K562 (cell line): Measurements from ENCODE around the gene DCLK2. TPM values are rescaled to one million over a fixed set of nuclear protein-coding genes. Genes with fewer than 3 reads are reported as not detected.

Experiments used
- ATAC-seq: fragments of 200-7000 bp; cut with Tn5 transposase; 3 replicates; pipeline ENCODE4 v1.9.1; 2020; ENCODE audit warnings: moderate library complexity
- BruUV-seq: library from RNA; stranded (reverse); fragments of 400-500 nt; replicated peaks from 2 replicates; lab custom pipeline; 2021; lab: Mats Ljungman, UMichigan
- CTCF ChIA-PET: fragments of 300-600 bp; formaldehyde crosslinking; extraction: SDS; loops from one replicate; lab custom pipeline; 2021; ENCODE audit warnings: low intra/inter-chr PET ratio; lab: Yijun Ruan, JAX
- POLR2A ChIA-PET: fragments of 300-600, 350-650 bp; sonication (Branson Sonifier 250); formaldehyde crosslinking; extraction: SDS; loops from one replicate; lab custom pipeline; 2021; ENCODE audit warnings: antibody characterized with exemption, inconsistent platforms; lab: Yijun Ruan, JAX
- DNase-seq, 4 experiments: peaks; one replicate each; pipeline versions ENCODE4 v3.0.0 to v3.0.0-alpha.2; 2011 to 2018; ENCODE audit warnings: low spot score in 3 of 4, mixed read lengths in 3 of 4; ENCODE audit errors: extremely low read depth in 1 of 4
- FAIRE-seq: peaks from 2 replicates; lab custom pipeline; 2011; peaks lifted over from hg19 to GRCh38; lab: Jason Lieb, UNC
- H2AFZ ChIP-seq: 2 replicates; pipeline ENCODE4 v1.6.0; 2011; ENCODE audit warnings: low read depth, low read length, control low read depth, inconsistent platforms
- H3K27ac ChIP-seq: fragments of 200-600 bp; 3 replicates; pipeline ENCODE4 v1.8.0; 2011; ENCODE audit warnings: low read depth, mild to moderate bottlenecking, control low read depth, inconsistent platforms, low read length, moderate library complexity, mixed read lengths; ENCODE audit errors: extremely low read depth
- H3K27me3 ChIP-seq, 2 experiments: fragments of 300-600 bp in 1 of 2; 2 replicates in 1 of 2; 3 replicates in 1 of 2; pipeline versions ENCODE4 v1.6.0 to v1.8.0; 2011; ENCODE audit warnings: inconsistent platforms in 2 of 2, low read length in 2 of 2, mild to moderate bottlenecking in 1 of 2, mixed read lengths in 1 of 2, moderate library complexity in 1 of 2; ENCODE audit not compliant: control insufficient read depth in 2 of 2, insufficient read depth in 2 of 2
- H3K36me3 ChIP-seq: fragments of 300-600 bp; 3 replicates; pipeline ENCODE4 v1.8.0; 2011; ENCODE audit warnings: mild to moderate bottlenecking, low read length, inconsistent platforms; ENCODE audit not compliant: control insufficient read depth, insufficient read depth
- H3K4me1 ChIP-seq, 2 experiments: fragments of 200-600 bp in 1 of 2; replicated peaks in 1 of 2; 2 replicates in 1 of 2; 3 replicates in 1 of 2; pipeline versions ENCODE4 v1.5.1 to v1.8.0; 2011; ENCODE audit warnings: inconsistent platforms in 2 of 2, low read length in 2 of 2, mild to moderate bottlenecking in 1 of 2, mixed read lengths in 1 of 2, moderate library complexity in 1 of 2; ENCODE audit not compliant: control insufficient read depth in 2 of 2, insufficient read depth in 2 of 2
- H3K4me2 ChIP-seq: 2 replicates; pipeline ENCODE4 v1.6.1; 2011; ENCODE audit warnings: low read length, control low read depth, inconsistent platforms, mixed read lengths; ENCODE audit not compliant: insufficient read depth
- H3K4me3 ChIP-seq: fragments of 200-600 bp; sonication (generic), shearing (Covaris generic); 2 replicates; pipeline ENCODE4 v1.5.1; 2016; ENCODE audit warnings: control low read depth, inconsistent platforms
- H3K79me2 ChIP-seq: fragments of 200-600 bp; 3 replicates; pipeline ENCODE4 v1.8.0; 2011; ENCODE audit warnings: low read length, inconsistent platforms; ENCODE audit not compliant: control insufficient read depth, insufficient read depth
- H3K9ac ChIP-seq, 2 experiments: 2 replicates each; pipeline versions ENCODE4 v1.6.0 to v1.6.1; 2011; ENCODE audit warnings: low read depth in 2 of 2, low read length in 2 of 2, control low read depth in 1 of 2, inconsistent platforms in 1 of 2, mild to moderate bottlenecking in 1 of 2, mixed read lengths in 1 of 2; ENCODE audit not compliant: insufficient read depth in 1 of 2
- H3K9me1 ChIP-seq: one replicate; pipeline ENCODE4 v1.6.0; 2011; ENCODE audit warnings: inconsistent platforms, mild to moderate bottlenecking, low read length, moderate library complexity; ENCODE audit not compliant: control insufficient read depth, insufficient read depth
- H3K9me3 ChIP-seq: replicated peaks from 2 replicates; pipeline ENCODE4 v1.5.1; 2011; ENCODE audit warnings: low read depth, low read length, inconsistent platforms; ENCODE audit not compliant: control insufficient read depth, insufficient read depth
- H4K20me1 ChIP-seq: replicated peaks from 2 replicates; pipeline ENCODE4 v1.6.1; 2011; ENCODE audit warnings: low read length, inconsistent platforms, mixed read lengths; ENCODE audit not compliant: control insufficient read depth, insufficient read depth
- BCOR ChIP-seq: fragments of 450-650 bp; IDR thresholded peaks from 2 replicates; pipeline ENCODE4 v1.6.1; 2016
- DDX20 ChIP-seq: fragments of 450-650 bp; IDR thresholded peaks from 2 replicates; pipeline ENCODE4 v1.6.1; 2016; ENCODE audit warnings: missing genetic modification characterization, low read depth, mild to moderate bottlenecking, missing compliant biosample characterization, moderate library complexity
- MCM7 ChIP-seq, 2 experiments: fragments of 450-650 bp; IDR thresholded peaks; 2 replicates each; pipeline ENCODE4 v1.6.1; 2016 to 2018
- MECOM ChIP-seq: fragments of 250-450 bp; sonication (Bioruptor Pico); IDR thresholded peaks from 2 replicates; pipeline ENCODE4 v1.8.0; 2022; ENCODE audit warnings: inconsistent platforms
- NFYB ChIP-seq: IDR thresholded peaks from 2 replicates; pipeline ENCODE4 v1.6.1; 2011; ENCODE audit warnings: mild to moderate bottlenecking, moderate library complexity; ENCODE audit not compliant: insufficient read length; ENCODE audit errors: extremely low read depth
- RBM22 ChIP-seq: fragments of 200-400 bp; formaldehyde crosslinking; IDR thresholded peaks from 2 replicates; pipeline ENCODE4 v1.6.1; 2018; ENCODE audit warnings: low read length, low read depth; ENCODE audit not compliant: poor library complexity, severe bottlenecking
- RBM25 ChIP-seq: fragments of 200-400 bp; formaldehyde crosslinking; IDR thresholded peaks from 2 replicates; pipeline ENCODE4 v1.6.1; 2018; ENCODE audit warnings: low read length, low read depth, moderate library complexity; ENCODE audit not compliant: severe bottlenecking
- ZFP36 ChIP-seq: fragments of 150-350 bp; IDR thresholded peaks from 2 replicates; pipeline ENCODE4 v1.6.1; 2018; ENCODE audit warnings: low read length, low read depth; ENCODE audit not compliant: partially characterized antibody
- ZNF24 ChIP-seq: fragments of 450-650 bp; IDR thresholded peaks from 2 replicates; pipeline ENCODE4 v1.6.1; 2016
- ZNF57 ChIP-seq: fragments of 450-650 bp; formaldehyde crosslinking; IDR thresholded peaks from 2 replicates; pipeline ENCODE4 v1.4.0; 2020; ENCODE audit warnings: mild to moderate bottlenecking, moderate library complexity
- WGBS: fragments of 100-300 bp; shearing (Covaris generic); methylation state at CpG from one replicate; pipeline ENCODE4 v1.1.6; 2016; ENCODE audit warnings: low coverage, mixed read lengths; ENCODE audit not compliant: insufficient coverage; ENCODE audit errors: missing lambda C conversion rate; 5-methylcytosine and 5-hydroxymethylcytosine counted together
- in situ Hi-C: fragments of 300-500 bp; cut with MboI; formaldehyde crosslinking; loops from 4 replicates; pipeline ENCODE4 v1.15.0; 2018; ENCODE audit warnings: inconsistent platforms, mixed read lengths
- intact Hi-C: fragments of 100-400 bp; cut with micrococcal nuclease; formaldehyde crosslinking; loops from 2 replicates; pipeline ENCODE4 v1.14.2; 2022
- polyA plus RNA-seq, 8 experiments: library from polyadenylated mRNA; depleted of rRNA in 4 of 8; stranded (reverse) in 5 of 8; unstranded in 3 of 8; fragments of >200 nt; fragmentation: Nextera tagmentation in 2 of 8; fragmentation: Illumina TruSeq in 1 of 8; extraction: Ambion mirVana in 2 of 8; extraction: Trizol in 1 of 8; gene quantifications; 2 replicates each; pipeline versions ENCODE4 v1.2.1 to v1.2.3, GENCODE V29; 2011 to 2014; ENCODE audit warnings: inconsistent platforms in 1 of 8, missing spikeins in 1 of 8
- total RNA-seq, 7 experiments: library from RNA; depleted of rRNA in 6 of 7; stranded (reverse); fragments of >200 nt in 6 of 7; fragmentation: Illumina TruSeq in 2 of 7; extraction: Trizol in 2 of 7; gene quantifications; 2 replicates each; pipeline versions ENCODE4 v1.2.1 to v1.2.3, GENCODE V29; 2011 to 2021; ENCODE audit warnings: low replicate concordance in 1 of 7
- TF ChIP-seq, protein P1 (sequence below): sonication (generic); formaldehyde crosslinking; IDR thresholded peaks from 2 replicates; pipeline ENCODE4 v1.8.0; 2023; ENCODE audit warnings: missing genetic modification reagents, mild to moderate bottlenecking, borderline replicate concordance
- TF ChIP-seq, protein P2 (sequence below): sonication (generic); formaldehyde crosslinking; IDR thresholded peaks from 2 replicates; pipeline ENCODE4 v1.8.0; 2022; ENCODE audit warnings: missing genetic modification reagents, mild to moderate bottlenecking, borderline replicate concordance
- TF ChIP-seq, protein P3 (sequence below): fragments of 250-450 bp; sonication (Bioruptor Pico); IDR thresholded peaks from 2 replicates; pipeline ENCODE4 v1.8.0; 2021; ENCODE audit warnings: moderate library complexity, mild to moderate bottlenecking, inconsistent platforms
- TF ChIP-seq, protein P4 (sequence below): fragments of 450-650 bp; formaldehyde crosslinking; IDR thresholded peaks from 2 replicates; pipeline ENCODE4 v1.4.0; 2020; ENCODE audit warnings: mild to moderate bottlenecking

DCLK2 gene
- total and polyA plus RNA-seq, 9 of the 15 experiments (the other 6 are each of a cell fraction or from before 2014, with no cell fraction given) = not detected

DNA sequence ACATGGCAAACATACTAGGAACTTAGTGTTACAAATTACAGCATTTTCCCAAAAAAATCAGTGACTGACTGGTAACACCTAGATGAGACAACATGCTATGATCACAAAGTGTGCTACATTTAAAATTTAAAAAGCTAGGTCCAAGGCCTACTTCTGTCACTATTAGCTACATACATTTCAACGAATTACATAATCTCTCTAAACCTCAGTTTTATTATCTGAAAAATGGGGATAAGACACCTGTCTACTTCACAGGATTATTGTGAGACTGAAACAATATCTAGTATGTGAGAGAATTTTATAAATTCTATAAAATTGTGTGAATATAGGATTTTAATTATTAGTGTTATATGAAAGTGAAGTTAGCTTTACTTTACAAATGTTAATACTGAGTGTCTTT lies 228.5 kb downstream of the DCLK2 start:
- no peak for DNase-seq
- Histone ChIP-seq H3K9me3 (no peaks in the 10 kb centered on the region), H3K79me2 (no peaks in the 10 kb centered on the region), H4K20me1 (no peaks in the 10 kb centered on the region), H3K9me1 (no peaks in the 10 kb centered on the region), H3K9ac (no peak overlapping the region), H3K27me3 (no peaks in the 10 kb centered on the region), H3K27ac (no peak overlapping the region), H3K4me1 (peaks cover 0 to 8% of the 10 kb centered on the region in 2 experiments; a peak in 2 of 5 replicates), H3K4me2 (no peak overlapping the region), H3K4me3 (no peak overlapping the region), H3K36me3 (peaks cover 6% of the 10 kb centered on the region; the same call in 1 of the 3 replicates), H2AFZ (no peak overlapping the region)
- TF ChIP-seq ZNF24 (no peak), BCOR (peak; percentile 44; the same call in 1 of the 2 replicates), MCM7 (IDR thresholded peaks at IDR 0.05) (no peak), MECOM (no peak), NFYB (no peak), ZFP36 (no peak), RBM22 (no peak), RBM25 (peak; percentile 96), ZNF57 (CRISPR knock-in tag) (no peak), DDX20 (tag) (no peak)
- TF ChIP-seq, protein P1, sequence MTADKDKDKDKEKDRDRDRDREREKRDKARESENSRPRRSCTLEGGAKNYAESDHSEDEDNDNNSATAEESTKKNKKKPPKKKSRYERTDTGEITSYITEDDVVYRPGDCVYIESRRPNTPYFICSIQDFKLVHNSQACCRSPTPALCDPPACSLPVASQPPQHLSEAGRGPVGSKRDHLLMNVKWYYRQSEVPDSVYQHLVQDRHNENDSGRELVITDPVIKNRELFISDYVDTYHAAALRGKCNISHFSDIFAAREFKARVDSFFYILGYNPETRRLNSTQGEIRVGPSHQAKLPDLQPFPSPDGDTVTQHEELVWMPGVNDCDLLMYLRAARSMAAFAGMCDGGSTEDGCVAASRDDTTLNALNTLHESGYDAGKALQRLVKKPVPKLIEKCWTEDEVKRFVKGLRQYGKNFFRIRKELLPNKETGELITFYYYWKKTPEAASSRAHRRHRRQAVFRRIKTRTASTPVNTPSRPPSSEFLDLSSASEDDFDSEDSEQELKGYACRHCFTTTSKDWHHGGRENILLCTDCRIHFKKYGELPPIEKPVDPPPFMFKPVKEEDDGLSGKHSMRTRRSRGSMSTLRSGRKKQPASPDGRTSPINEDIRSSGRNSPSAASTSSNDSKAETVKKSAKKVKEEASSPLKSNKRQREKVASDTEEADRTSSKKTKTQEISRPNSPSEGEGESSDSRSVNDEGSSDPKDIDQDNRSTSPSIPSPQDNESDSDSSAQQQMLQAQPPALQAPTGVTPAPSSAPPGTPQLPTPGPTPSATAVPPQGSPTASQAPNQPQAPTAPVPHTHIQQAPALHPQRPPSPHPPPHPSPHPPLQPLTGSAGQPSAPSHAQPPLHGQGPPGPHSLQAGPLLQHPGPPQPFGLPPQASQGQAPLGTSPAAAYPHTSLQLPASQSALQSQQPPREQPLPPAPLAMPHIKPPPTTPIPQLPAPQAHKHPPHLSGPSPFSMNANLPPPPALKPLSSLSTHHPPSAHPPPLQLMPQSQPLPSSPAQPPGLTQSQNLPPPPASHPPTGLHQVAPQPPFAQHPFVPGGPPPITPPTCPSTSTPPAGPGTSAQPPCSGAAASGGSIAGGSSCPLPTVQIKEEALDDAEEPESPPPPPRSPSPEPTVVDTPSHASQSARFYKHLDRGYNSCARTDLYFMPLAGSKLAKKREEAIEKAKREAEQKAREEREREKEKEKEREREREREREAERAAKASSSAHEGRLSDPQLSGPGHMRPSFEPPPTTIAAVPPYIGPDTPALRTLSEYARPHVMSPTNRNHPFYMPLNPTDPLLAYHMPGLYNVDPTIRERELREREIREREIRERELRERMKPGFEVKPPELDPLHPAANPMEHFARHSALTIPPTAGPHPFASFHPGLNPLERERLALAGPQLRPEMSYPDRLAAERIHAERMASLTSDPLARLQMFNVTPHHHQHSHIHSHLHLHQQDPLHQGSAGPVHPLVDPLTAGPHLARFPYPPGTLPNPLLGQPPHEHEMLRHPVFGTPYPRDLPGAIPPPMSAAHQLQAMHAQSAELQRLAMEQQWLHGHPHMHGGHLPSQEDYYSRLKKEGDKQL (CRISPR knock-in tag) = no peak
- TF ChIP-seq, protein P2, sequence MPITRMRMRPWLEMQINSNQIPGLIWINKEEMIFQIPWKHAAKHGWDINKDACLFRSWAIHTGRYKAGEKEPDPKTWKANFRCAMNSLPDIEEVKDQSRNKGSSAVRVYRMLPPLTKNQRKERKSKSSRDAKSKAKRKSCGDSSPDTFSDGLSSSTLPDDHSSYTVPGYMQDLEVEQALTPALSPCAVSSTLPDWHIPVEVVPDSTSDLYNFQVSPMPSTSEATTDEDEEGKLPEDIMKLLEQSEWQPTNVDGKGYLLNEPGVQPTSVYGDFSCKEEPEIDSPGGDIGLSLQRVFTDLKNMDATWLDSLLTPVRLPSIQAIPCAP (CRISPR knock-in tag) = no peak
- TF ChIP-seq, protein P3, sequence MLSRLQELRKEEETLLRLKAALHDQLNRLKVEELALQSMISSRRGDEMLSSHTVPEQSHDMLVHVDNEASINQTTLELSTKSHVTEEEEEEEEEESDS = no peak
- TF ChIP-seq, protein P4, sequence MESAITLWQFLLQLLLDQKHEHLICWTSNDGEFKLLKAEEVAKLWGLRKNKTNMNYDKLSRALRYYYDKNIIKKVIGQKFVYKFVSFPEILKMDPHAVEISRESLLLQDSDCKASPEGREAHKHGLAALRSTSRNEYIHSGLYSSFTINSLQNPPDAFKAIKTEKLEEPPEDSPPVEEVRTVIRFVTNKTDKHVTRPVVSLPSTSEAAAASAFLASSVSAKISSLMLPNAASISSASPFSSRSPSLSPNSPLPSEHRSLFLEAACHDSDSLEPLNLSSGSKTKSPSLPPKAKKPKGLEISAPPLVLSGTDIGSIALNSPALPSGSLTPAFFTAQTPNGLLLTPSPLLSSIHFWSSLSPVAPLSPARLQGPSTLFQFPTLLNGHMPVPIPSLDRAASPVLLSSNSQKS (CRISPR knock-in tag) = no peak
- ATAC-seq = no peak
- intact Hi-C loops = no loop called here
- in situ Hi-C loops = no loop called here
- WGBS = 65% methylated on average over 1 of the region's 1 CpG
- CTCF ChIA-PET = no interaction called here
- POLR2A ChIA-PET = interaction anchor here (0.9 kb wide), 1 partner anchor 12 kb away, joined by 3 read pairs; no protein-coding TSS in a partner anchor
- no TSS peak for BruUV-seq
- no peak for FAIRE-seq
